Epithelial cell of esophagus (primary cell): ENCODE results near the gene GPRC5C.

Experiments
- DNase-seq: peaks from one replicate; pipeline ENCODE4 v3.0.0; 2010; ENCODE audit warnings: low read depth
- H3K4me3 ChIP-seq: 2 replicates; pipeline ENCODE4 v1.5.1; 2011; ENCODE audit warnings: mild to moderate bottlenecking, low read length, control low read depth
- TF ChIP-seq, protein P1 (sequence below): IDR thresholded peaks from 2 replicates; pipeline ENCODE4 v1.5.1; 2011; ENCODE audit warnings: low read depth, mild to moderate bottlenecking, low read length, control low read depth, inconsistent platforms; ENCODE audit not compliant: insufficient read depth; ENCODE audit errors: missing control alignments

The GPRC5C gene

DNA sequence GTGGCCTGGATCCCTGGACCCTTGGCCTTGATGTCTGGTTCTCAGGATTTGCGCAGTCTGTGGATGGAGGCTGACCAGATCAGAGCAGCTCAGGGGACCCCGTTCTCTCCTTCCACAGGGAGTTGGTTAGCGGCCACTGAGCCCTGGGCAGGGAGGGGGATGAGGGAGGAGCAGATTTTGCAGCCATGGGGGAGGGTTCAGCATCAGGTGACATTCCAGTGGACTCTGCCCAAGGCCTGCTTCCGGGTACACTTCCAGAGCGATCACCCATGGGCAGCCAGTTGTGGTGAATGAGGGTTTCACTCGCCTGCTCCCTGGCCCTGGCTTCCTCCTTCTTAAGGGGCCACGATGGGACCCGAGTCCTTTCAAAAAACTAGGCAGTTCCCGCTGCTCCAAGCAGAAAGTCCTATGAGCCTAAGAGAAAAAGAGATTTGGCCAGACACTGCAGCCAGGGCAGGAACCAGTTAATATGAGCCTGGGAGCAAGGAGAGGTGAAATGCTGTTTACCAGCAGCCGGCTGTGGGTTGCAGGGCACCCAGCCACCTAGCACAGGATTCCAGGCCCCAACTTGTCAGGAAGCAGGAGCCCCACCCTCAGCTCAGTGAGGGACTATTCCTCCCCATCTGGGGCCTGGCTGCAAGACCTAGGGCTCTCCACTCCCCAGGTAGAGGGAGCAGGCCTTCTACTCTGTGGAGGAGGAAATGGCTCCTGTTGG lies 4.7 kb upstream of the GPRC5C start:
- no peak overlapping the region for H3K4me3 ChIP-seq
- DNase-seq: no peak
- TF ChIP-seq, protein P1, sequence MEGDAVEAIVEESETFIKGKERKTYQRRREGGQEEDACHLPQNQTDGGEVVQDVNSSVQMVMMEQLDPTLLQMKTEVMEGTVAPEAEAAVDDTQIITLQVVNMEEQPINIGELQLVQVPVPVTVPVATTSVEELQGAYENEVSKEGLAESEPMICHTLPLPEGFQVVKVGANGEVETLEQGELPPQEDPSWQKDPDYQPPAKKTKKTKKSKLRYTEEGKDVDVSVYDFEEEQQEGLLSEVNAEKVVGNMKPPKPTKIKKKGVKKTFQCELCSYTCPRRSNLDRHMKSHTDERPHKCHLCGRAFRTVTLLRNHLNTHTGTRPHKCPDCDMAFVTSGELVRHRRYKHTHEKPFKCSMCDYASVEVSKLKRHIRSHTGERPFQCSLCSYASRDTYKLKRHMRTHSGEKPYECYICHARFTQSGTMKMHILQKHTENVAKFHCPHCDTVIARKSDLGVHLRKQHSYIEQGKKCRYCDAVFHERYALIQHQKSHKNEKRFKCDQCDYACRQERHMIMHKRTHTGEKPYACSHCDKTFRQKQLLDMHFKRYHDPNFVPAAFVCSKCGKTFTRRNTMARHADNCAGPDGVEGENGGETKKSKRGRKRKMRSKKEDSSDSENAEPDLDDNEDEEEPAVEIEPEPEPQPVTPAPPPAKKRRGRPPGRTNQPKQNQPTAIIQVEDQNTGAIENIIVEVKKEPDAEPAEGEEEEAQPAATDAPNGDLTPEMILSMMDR: no peak

DNA sequence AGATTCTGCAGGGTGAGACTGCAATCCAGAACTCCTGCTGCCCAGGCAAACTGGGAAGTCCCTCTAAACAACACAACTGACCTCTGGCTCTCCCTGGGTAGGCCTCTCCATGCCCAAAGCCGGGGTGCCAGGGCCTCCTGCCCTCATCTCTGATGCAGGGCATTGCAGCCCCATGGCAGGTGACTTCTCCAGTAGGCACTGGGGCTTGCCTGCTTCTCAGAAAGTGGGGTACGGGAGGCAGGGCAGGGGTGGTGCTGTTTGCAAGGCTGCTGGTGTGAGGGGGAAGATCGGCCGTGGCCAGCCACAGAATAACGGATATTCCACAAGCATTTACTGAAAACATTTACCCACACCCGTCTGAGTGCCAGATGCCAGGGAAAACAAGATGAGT lies 4.1 kb upstream of the GPRC5C start:
- TF ChIP-seq, protein P1: no peak
- no peak for DNase-seq
- H3K4me3 ChIP-seq: no peak overlapping the region

DNA sequence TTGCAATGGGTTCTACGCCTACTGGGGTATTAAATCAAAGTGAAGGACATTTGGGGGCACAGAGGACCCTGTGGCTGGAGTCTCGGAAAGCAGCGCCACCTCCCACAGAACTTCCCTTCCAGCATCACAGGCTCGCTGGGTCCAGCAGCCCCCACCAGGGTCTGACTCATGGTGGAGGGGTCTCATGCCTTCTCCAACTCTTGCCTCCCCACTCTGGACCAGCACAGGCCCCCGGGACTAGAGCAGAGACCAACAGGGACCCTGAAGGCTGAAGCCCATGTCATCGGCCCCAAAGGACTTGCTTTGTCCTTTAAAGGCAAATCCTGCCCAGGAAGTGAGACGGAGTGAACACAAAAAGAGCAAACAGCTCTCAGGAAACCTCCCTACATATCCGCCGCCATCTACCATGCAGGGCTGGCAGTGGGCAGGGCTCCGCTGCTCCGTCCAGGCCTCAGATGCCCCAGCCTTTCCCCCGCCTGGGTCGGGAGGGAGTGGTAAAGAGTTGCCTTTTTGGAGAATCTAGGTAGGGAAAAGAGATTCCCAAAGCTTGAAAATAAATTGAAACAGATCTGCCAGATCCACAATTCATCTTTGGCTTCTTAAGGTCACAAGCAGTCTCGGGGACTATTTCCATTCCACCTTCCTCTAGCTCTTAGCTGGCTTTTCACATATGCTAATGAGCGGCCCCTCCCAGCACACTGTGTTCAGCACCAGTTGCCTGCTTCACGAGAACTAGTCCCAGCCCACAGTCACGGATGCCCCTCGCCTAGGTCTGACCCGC lies 2.1 kb upstream of the GPRC5C start:
- DNase-seq: no peak
- TF ChIP-seq, protein P1: no peak
- no peak overlapping the region for H3K4me3 ChIP-seq

DNA sequence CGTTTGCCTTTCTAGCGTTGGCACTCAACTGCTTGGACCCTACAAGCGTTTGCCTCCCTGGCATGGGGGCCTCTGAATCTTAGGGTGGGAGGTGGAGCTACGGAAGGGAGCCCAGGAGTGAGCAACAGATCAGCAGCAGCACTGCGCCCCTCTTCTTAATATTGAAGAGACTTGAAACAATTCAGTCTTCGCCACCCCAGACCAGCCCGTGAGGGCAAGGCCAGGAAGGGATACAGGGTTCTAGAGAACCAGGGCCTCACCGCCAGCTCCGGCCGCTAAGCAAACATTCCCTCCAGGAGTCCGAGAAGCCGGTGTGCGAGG lies 1.5 kb upstream of the GPRC5C start:
- H3K4me3 ChIP-seq: peak overlapping the region; percentile 51
- TF ChIP-seq, protein P1: no peak
- DNase-seq: no peak

DNA sequence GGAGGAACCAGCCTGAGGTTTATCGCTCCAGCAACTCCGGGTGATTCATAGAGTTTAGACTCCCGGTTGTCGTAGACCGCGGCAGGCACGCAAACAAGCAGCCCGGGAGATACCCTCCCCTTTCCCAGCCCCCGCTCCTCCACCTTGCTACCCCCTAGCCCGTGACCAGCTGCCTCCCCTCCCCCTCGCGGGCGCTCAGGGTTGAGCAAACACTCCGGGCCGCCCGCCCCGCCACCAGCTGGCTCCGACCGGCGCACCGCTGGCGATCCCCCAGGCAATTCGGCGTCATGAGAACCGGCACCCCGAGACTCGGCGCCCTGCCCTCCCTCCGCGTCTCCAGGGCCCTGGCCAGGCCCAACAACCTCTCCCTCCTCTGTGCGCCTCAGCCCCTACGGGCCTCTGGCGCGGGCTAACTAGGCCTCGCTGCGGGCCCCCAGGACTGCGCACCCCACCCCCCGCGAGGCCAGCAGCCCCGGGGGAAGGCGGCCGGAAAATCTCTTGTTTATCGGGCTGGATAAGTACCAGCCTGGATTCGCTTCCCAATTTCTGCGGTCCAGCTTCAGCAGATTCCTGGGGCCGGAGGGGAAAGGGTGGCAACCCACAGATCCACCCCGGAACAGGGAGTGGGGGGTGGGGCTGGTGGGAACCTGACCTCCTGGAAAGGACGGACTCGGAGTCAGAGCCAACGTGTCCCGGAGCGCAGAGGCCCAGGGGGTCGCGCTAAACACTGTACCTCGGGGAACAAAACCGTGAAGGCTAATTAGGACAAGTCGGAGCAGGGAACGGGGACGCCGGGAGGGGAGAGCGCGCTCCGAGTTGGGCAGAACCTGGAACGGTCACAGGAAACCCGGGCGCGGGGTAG lies 951 bp upstream of the GPRC5C start:
- TF ChIP-seq, protein P1: no peak
- H3K4me3 ChIP-seq: peak overlapping the region; percentile 51
- DNase-seq: peak; percentile 68

DNA sequence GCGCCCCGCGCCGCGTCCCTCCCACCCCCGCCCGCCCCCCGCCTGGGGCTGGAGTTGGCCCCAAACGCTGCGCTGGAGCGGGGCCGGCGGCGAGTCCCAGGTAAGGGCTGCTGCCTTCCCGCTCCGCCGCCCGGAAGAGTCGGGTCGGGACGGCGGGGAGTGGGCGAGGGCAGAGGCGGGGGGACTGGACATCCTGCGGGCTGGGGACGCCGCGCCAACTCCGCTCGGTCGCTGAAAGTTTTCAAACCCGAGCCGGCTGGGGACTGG lies 469 bp downstream of the GPRC5C start:
- DNase-seq: no peak
- peak overlapping the region; percentile 51 for H3K4me3 ChIP-seq
- TF ChIP-seq, protein P1: no peak
